Ishikawa (cell line): ENCODE data around the gene LAP3.

Experiments used
- CEBPB ChIP-seq: IDR thresholded peaks from 2 replicates; pipeline ENCODE4 v1.6.1; 2012
- CREB1 ChIP-seq: IDR thresholded peaks from 2 replicates; pipeline ENCODE4 v1.6.1; 2012; ENCODE audit warnings: low read depth
- EGR1 ChIP-seq: IDR thresholded peaks from 2 replicates; pipeline ENCODE4 v1.6.1; 2012
- EP300 ChIP-seq: IDR thresholded peaks from 2 replicates; pipeline ENCODE4 v1.6.1; 2012; ENCODE audit warnings: borderline replicate concordance
- FOXM1 ChIP-seq: IDR thresholded peaks from 2 replicates; pipeline ENCODE4 v1.6.1; 2012; ENCODE audit warnings: low read depth, borderline replicate concordance
- NFIC ChIP-seq: IDR thresholded peaks from 2 replicates; pipeline ENCODE4 v1.6.1; 2012
- RAD21 ChIP-seq: IDR thresholded peaks from 2 replicates; pipeline ENCODE4 v1.6.1; 2012; ENCODE audit warnings: low read depth
- TAF1 ChIP-seq: IDR thresholded peaks from 2 replicates; pipeline ENCODE4 v1.6.1; 2012; ENCODE audit warnings: low read depth, mild to moderate bottlenecking
- TCF12 ChIP-seq: IDR thresholded peaks from 2 replicates; pipeline ENCODE4 v1.6.1; 2012; ENCODE audit warnings: low read depth
- TEAD4 ChIP-seq: IDR thresholded peaks from 2 replicates; pipeline ENCODE4 v1.6.1; 2012
- YY1 ChIP-seq: IDR thresholded peaks from 2 replicates; pipeline ENCODE4 v1.6.1; 2012; ENCODE audit warnings: low read depth
- ZBTB7A ChIP-seq: IDR thresholded peaks from 2 replicates; pipeline ENCODE4 v1.6.1; 2012; ENCODE audit warnings: low read depth
- TF ChIP-seq, protein P1 (sequence below): IDR thresholded peaks from 2 replicates; pipeline ENCODE4 v1.6.1; 2012; ENCODE audit warnings: low read depth, mild to moderate bottlenecking
- TF ChIP-seq, protein P2 (sequence below): IDR thresholded peaks from 2 replicates; pipeline ENCODE4 v1.6.1; 2012
- TF ChIP-seq, protein P3 (sequence below): IDR thresholded peaks from 2 replicates; pipeline ENCODE4 v1.6.1; 2012

The LAP3 gene

DNA sequence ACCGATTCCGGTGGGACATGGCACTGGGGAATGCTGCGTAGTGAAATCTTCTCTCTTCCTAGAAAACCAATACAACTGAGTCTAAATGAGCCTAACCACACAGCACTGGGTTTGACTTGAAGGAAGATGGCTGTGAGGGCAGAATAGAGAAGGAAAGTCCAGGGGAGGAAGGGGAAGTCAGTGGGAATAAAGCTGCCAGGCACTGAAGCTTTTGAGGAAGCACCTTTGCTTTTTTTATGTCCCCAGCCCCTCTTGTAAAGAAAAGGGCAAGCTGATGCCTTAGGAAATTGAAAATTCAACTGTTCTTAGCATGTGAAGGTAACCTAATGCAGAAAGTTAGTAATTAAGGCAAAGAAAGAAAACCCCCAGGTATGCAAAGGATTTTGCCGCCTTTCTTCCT is 58.1 kb downstream of the LAP3 start:
- TF ChIP-seq CREB1 (no peak), TCF12 (no peak), FOXM1 (no peak), EGR1 (no peak), EP300 (no peak), RAD21 (no peak), YY1 (no peak), NFIC (no peak), TEAD4 (no peak), TAF1 (no peak), CEBPB (no peak), ZBTB7A (no peak)
- TF ChIP-seq, protein P1, sequence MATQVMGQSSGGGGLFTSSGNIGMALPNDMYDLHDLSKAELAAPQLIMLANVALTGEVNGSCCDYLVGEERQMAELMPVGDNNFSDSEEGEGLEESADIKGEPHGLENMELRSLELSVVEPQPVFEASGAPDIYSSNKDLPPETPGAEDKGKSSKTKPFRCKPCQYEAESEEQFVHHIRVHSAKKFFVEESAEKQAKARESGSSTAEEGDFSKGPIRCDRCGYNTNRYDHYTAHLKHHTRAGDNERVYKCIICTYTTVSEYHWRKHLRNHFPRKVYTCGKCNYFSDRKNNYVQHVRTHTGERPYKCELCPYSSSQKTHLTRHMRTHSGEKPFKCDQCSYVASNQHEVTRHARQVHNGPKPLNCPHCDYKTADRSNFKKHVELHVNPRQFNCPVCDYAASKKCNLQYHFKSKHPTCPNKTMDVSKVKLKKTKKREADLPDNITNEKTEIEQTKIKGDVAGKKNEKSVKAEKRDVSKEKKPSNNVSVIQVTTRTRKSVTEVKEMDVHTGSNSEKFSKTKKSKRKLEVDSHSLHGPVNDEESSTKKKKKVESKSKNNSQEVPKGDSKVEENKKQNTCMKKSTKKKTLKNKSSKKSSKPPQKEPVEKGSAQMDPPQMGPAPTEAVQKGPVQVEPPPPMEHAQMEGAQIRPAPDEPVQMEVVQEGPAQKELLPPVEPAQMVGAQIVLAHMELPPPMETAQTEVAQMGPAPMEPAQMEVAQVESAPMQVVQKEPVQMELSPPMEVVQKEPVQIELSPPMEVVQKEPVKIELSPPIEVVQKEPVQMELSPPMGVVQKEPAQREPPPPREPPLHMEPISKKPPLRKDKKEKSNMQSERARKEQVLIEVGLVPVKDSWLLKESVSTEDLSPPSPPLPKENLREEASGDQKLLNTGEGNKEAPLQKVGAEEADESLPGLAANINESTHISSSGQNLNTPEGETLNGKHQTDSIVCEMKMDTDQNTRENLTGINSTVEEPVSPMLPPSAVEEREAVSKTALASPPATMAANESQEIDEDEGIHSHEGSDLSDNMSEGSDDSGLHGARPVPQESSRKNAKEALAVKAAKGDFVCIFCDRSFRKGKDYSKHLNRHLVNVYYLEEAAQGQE, result no peak
- TF ChIP-seq, protein P2, sequence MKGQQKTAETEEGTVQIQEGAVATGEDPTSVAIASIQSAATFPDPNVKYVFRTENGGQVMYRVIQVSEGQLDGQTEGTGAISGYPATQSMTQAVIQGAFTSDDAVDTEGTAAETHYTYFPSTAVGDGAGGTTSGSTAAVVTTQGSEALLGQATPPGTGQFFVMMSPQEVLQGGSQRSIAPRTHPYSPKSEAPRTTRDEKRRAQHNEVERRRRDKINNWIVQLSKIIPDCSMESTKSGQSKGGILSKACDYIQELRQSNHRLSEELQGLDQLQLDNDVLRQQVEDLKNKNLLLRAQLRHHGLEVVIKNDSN, result no peak
- TF ChIP-seq, protein P3, sequence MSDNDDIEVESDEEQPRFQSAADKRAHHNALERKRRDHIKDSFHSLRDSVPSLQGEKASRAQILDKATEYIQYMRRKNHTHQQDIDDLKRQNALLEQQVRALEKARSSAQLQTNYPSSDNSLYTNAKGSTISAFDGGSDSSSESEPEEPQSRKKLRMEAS, result no peak

DNA sequence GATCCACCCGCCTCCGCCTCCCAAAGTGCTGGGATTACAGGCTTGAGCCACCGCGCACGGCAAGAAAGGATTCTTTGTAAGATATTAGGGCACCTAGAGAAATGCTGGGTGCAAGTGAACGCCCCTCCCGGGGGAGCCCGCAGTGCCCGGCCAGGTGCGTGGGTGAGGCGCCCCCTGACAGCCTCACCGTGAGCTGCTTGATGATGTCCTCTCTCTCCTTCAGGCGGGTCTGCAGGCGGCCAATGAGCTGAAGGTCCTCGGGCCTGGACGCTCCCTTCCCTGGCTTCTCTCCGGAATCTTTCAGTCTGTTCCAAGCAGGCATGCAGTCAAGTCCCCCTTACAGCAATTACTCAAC is 59.3 kb downstream of the LAP3 start:
- TF ChIP-seq YY1, result no peak

DNA sequence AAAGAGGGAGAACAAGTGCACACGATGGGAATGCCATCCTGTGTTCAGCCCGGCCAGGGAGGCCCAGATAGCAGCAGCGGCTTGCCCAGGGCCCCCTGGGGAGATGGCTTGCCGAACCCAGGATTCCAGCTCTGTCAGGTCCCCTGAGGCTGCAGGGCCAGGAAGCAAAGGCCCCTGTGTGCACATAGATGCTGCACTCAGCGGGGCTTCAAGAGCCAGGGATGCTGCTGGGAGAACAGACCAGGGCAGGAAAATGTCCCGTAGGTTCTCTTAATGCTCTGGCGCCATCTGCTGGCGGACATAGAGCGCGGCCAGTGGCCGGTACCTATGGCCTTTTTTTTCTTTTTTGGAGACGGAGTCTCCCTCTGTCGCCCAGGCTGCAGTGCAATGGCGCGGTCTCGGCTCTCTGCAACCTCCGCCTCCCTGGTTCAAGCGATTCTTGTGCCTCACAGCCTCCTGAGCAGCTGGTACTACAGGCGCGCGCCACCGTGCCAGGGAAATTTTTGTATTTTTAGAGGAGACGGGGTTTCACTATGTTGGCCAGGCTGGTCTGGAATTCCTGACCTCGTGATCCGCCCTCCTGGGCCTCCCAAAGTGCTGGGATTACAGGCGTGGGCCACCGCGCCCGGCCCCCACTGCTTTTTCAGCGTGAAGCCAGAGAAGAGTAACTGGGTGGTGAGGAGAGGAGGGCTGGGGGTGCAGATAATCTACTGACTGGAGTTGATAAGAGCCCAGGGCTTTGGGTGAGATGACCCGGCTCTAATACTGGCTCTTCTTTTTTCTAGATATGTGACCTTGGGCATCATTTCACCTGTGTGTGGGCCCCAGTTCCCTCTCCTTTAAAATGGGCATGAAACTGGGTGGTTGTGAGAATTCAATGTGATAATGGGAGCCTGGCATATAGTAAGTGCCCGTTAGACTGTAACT is 60.0 kb downstream of the LAP3 start:
- no peak for TF ChIP-seq CEBPB
- no peak for TF ChIP-seq NFIC
- no peak for TF ChIP-seq ZBTB7A
- no peak for TF ChIP-seq EGR1
- TF ChIP-seq, protein P3, result no peak
- TF ChIP-seq, protein P2, result no peak
- TF ChIP-seq RAD21, result peak; percentile 66
- no peak for TF ChIP-seq EP300
- TF ChIP-seq CREB1, result no peak
- TF ChIP-seq TEAD4, result 0 out of 2 replicates have a peak, but pooled peaks have one; percentile 10
- no peak for TF ChIP-seq YY1
- no peak for TF ChIP-seq FOXM1
- no peak for TF ChIP-seq TCF12

DNA sequence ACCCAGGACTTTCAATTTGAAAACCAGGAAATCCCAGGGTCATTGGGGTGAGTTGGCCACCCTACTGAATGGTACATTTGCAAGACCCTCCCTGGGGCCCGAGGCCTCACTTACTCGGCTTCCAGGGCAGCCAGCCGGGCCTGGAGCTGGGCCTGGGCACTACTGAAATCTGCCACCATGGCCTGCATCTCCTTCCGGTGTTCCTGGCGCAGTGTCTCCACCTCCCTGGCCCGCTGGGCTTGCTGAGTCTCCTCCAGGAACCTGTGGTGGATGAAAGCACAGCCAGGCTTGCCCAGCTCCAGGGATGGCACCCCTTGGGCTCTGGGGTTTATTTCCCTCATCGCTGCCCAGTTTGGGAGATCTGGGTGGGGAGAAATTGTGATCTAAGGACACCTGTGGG is 62.1 kb downstream of the LAP3 start:
- TF ChIP-seq CEBPB, result no peak
- TF ChIP-seq, protein P3, result no peak
- no peak for TF ChIP-seq TAF1
- TF ChIP-seq EP300, result no peak
- no peak for TF ChIP-seq ZBTB7A
- no peak for TF ChIP-seq CREB1
- TF ChIP-seq RAD21, result no peak
- no peak for TF ChIP-seq TEAD4
- TF ChIP-seq, protein P1, result no peak
- TF ChIP-seq YY1, result no peak
- TF ChIP-seq TCF12, result no peak
- TF ChIP-seq NFIC, result no peak
- TF ChIP-seq FOXM1, result no peak
- TF ChIP-seq, protein P2, result no peak
- TF ChIP-seq EGR1, result no peak

DNA sequence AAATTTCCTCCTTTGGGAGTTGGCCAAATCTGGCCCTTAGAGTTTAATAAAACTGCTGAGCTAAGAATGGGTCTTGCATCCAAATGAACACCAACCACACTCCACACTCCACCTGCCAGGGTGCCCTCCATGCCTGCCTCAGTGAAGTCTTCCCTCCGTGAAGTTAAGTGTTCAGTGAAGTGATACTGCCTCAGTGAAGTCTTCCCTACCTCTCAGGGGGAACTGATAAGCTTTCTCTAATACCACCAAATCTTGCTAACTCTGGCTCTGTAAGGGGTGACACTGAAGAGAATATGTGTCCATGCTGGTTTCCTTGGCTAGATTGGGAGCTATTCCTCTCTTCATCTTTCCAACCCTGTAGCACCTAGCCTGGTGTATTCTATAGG is 65.4 kb downstream of the LAP3 start:
- TF ChIP-seq CEBPB, result no peak
- TF ChIP-seq EP300, result no peak
- TF ChIP-seq TAF1, result no peak
- TF ChIP-seq TCF12, result no peak
- TF ChIP-seq NFIC, result no peak
- TF ChIP-seq, protein P1, result no peak
- TF ChIP-seq CREB1, result no peak
- no peak for TF ChIP-seq YY1
- TF ChIP-seq, protein P3, result no peak
- TF ChIP-seq, protein P2, result no peak
- no peak for TF ChIP-seq EGR1
- TF ChIP-seq RAD21, result no peak
- no peak for TF ChIP-seq FOXM1
